NCI-H524 (cell line): ENCODE measurements around the gene SERPINA12.

Source experiments
- DNase-seq, 2 experiments: peaks; one replicate each; lab custom pipeline; 2025; lab: John Stamatoyannopoulos, UW

SERPINA12 gene, protein sequence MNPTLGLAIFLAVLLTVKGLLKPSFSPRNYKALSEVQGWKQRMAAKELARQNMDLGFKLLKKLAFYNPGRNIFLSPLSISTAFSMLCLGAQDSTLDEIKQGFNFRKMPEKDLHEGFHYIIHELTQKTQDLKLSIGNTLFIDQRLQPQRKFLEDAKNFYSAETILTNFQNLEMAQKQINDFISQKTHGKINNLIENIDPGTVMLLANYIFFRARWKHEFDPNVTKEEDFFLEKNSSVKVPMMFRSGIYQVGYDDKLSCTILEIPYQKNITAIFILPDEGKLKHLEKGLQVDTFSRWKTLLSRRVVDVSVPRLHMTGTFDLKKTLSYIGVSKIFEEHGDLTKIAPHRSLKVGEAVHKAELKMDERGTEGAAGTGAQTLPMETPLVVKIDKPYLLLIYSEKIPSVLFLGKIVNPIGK

DNA sequence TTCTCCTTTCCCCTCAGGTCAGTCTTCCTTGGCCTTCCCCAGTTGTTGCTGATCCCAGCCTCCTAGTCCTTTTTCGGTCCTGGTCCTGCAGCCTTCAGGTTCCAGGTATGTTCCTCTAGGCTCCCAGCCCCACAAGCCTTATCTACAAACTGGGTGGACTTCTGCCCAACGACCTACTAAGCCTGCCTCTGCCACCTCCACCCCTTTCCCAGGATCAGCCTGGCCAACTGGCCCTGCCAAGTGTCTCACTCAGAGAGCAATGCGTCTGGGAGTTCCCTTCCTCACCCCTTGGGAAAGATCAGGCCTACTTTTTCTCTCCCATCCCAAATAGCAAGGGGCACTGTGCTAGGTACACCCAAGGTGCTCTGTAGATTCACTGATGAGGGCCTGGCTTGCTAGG is at the start of gene SERPINA12:
Gene SERPINA12, minus strand, starts transcription at position 114 of the 400 bp plus-strand sequence. CDS start 11,072 bp downstream, outside the sequence.
- no peak for DNase-seq

DNA sequence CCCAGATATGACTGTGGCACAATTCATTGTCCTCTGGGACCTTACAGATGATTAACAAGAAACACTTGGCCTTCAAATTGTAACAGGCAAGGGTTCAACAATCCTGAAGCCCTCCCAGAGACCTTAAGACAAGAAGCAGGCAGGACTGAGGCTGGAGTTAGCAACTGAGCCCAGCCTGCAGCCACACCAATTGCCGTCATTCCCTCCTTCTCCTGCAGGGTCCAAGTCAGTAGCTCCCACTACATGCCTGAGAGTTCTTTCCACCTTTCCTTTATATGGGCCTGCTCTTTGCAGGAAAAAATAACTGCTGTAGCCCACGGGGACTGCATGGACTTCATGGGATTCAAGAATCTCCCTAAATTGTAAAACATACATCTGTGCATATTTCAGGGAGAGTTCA is 49.6 kb upstream of the SERPINA12 start:
- DNase-seq = no peak

DNA sequence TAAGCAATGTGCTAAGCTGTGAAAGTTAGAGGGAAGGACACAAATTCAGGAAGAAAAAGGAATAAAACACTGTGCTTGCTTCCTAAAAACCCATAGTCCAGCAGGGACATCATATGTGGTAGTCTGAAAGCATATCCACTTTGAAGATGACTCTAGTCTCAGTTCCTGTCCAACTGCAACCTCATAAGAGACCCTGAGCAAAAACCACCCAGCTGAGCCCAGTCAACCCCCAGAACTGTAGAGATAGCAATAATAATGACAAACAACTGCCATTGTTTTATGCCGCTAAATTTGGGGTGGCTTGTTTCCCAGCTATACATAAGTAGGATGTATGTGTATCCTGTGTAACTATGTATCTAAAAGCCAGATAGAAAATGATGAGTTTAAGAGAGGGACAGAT is 48.1 kb upstream of the SERPINA12 start:
- DNase-seq = no peak

DNA sequence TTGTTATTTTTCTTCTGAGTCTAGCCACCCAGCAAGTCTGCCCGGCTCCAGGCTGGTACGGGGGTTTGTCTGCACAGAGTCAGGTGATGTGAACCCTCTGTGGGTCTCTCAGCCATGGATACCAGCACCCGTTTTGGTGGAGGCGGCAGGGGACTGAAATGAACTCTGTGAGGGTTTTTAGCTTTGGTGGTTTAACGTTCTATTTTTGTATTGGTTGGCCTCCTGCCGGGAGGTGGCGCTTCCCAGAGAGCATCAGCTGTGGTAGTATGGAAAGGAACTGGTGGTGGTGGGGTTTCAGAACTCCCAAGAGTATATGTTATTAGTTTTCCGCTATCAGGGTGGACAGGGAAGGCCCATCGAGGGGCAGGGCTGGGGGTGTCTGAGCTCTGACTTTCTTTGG is 46.7 kb upstream of the SERPINA12 start:
- no peak for DNase-seq

DNA sequence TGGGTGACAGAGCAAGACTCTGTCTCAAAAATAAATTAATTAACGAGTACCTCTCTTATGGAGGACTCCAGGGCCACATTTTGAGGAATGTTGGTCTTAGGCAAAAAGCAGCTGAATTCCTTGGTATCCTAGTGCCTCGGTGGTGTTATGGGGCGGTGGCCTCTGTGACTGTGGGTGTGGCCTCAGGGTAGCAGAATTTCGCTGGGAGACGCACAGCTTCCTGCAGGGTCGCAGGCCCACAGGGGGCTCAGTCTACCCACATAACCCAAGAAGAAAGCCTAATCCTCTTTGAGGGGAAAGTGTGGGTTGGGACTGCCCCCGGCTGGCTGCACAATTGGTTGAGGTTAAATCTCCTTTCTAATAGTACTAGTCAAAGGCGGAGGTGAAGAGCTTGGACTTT is 40.8 kb upstream of the SERPINA12 start:
- no peak for DNase-seq

DNA sequence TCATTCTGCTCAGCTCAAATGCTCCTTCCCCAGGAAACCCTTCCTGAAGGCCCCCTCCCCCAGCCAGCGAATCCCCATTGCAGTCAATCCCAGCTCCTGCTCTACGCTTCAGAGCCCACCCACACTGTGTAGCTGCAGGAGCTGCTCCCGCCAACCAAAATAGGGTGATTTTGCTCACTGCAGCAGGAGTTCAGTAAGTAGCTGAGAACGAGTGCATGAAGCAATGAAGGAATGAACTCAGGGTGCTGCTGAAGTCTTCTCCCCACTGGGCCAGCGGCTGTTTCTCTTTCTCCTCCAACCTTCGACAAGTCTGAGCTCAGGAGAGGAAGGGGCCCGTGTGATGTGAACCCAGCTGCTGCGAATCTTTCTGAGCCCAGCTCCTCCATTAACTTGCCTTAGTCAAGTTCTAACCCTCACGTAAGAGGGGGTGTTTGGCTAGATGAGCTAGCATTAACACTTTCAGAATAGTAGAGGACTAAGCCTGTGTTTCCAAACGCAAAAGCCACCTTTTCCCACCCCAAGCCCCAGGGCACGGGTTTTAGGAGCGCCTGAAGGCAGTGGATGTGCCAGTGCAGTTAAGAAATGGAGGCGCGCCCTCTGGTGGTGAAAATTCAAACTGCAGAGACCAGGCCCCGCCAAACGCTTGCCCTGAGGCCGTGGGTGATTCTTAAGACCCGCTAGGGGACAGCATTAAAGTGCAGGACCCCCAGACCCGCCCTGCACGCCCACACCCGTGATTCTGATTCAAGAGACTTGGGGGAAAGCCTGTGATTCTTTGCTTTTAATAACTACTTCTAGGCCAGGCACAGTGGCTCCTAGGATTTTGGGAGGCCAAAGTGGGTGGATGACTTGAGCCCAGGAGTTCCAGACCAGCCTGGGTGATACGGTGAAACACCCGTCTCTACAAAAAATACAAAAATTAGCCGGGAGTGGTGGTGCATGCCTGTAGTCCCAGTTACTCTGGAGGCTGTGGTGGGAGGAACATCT is 40.0 kb upstream of the SERPINA12 start:
- DNase-seq = peak; percentile 50 to 81

DNA sequence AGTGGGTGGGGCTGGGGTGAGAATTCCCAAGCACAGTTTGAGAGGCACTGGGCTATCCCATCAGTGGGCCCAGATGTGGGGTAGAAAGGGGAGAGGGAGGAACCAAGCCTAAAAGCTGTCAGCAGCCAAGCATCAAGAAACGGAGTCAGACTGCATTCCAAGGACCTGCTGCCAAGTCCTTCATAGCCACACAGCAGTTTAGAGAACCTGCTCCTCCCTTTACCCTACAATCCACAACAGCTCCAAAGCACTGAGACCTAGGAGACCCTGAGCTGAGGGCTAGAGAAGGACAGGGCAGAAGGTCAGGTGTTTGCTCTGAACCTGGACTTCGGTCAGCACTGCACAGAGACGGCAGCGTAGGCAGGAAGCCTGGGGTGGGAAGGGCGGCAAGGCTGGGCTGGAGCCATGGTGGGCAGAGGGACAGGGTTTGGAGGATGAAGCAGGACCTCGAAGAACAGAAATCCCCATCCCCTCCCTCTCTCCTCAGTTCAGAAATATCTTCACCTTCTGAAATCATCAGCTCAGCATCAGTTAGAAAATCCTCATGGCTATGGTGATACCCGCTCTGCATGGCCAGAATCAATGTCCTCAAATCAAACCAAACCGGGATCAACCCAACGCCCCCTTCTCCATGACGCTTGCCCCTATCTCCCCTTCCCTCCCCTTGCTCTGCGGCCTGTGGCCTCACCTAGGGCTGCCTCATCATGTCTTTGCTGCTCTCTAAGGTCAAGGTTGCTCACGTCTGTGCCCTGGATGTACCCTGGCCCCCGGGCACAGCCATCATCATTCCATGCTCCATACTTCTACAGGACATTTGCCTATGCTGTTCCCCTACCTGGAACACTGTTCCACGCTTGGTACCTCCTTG is 39.1 kb upstream of the SERPINA12 start:
- no peak for DNase-seq

DNA sequence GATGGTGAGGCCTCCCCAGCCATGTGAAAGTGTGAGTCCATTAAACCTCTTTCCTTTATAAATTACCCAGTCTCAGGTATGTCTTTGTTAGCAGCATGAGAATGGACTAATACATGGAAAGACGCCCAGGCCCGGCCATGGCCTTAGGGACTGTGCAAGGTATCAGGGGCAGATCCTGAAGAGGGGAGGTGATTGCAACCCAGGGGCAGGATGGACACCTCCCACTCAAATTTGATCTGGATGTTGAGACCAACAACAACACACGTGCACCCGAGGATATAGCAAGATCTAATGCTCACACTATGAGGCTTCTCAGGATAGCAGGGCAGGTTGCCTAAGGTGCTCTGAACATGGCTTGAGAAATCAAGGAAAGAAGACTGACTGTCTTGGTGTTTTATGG is 38.5 kb upstream of the SERPINA12 start:
- DNase-seq = no peak

DNA sequence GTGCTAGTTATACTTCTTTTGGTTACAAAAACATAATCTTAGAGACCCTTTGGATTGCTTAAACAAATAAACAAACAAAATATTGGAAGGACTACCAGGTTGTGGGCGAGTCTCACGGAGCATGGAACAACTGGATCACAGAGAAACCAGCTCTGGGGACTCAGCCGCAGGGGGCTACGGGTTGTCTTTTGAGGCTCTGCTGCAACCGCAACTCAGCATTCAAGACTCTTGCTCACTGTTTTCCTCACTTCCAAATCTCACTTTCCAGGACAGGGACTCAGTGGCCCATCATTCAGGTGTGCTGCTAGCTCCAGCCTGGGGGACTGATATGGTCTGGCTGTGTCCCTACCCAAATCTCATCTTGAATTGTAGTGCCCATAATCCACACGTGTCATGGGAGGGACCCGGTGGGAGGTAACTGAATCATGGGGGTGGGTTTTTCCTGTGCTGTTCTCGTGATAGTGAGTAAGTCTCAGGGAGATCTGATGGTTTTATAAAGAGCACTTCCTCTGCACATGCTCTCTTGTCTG is 37.9 kb upstream of the SERPINA12 start:
- DNase-seq = no peak

DNA sequence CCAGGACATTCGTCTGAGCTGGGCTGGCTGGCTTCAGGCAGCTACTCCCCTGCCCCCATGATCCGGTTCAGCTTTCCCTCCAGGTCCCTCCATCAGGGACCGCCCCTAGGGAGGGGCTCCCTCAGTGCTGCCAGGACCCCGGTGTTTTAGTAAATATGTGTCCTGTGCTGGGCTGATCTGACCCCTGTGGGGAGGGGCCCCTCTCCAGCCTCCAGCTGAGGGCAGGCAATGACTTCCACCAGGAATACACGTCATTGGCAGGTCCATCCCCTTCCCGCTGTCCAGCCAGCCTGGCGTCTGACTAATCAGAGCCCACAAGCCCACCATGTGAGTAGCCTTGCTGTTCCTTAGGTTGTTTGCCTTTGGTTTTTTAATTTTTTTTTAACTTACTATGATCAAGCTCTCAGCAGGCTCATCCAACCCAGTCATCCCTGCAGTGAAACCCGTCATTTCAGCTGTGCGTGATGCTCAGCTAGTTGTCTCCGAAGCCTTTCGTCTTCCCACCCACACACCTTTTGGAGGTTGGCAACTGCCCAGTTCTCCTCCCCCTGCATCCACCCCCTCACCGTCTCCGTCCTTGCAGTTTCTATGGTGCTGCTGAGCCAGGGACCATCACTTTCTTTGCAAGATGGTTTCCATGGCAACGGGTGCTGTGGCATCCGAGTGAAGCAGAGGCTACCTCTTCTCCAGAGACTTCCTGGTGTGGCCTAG is 36.0 kb upstream of the SERPINA12 start:
- DNase-seq = peak; percentile 52 to 72

DNA sequence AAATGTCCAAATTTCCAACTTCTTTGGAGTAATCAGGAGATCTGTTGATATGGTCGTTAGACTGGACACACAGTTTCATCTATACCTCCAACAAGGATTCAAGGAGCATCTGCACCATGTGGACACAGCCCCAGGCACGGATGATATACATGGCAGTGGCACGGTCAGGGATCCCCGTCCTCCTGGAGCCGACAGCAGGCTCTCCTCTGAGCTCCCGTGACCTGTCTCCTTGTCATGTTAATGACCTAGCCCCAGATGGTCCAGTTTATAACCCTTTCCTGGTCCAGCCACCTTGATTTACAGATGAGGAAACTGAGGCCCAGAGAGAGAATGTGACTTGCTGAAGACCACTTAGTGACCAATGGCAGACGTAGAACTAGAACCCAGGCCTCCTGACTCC is 35.5 kb upstream of the SERPINA12 start:
- no peak for DNase-seq

DNA sequence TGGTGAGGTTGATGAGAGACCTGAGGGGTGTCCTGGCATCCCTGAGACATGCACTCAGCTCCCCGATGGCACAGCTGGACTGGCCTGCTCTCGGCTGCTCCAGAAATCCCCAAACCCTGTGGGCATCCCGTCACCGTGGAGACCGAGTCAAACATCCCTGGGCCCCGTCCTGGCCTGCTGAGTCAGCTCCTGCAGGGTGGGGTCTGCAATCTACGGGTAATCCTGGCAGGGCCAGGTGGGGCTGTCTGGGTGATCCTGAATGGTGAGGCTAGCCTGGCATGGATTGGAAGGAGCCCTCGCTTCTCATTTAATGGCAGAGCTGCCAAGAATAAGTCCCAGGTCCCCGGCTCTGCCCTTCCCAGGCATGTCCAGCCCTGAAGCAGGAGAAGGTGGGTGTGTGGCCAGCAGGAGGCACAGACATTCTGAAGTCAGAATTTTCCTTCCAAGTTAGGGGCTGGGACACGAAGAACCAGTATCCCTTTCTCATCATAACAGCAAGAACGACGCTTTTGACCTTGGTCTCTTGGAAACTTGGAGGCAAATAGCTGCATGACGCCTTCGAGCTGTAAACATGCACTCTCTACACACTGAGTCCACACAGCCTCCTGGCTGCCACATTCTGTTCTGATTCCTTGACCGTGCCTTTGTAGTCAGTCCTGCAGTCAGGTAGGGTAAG is 34.3 kb upstream of the SERPINA12 start:
- DNase-seq = no peak

DNA sequence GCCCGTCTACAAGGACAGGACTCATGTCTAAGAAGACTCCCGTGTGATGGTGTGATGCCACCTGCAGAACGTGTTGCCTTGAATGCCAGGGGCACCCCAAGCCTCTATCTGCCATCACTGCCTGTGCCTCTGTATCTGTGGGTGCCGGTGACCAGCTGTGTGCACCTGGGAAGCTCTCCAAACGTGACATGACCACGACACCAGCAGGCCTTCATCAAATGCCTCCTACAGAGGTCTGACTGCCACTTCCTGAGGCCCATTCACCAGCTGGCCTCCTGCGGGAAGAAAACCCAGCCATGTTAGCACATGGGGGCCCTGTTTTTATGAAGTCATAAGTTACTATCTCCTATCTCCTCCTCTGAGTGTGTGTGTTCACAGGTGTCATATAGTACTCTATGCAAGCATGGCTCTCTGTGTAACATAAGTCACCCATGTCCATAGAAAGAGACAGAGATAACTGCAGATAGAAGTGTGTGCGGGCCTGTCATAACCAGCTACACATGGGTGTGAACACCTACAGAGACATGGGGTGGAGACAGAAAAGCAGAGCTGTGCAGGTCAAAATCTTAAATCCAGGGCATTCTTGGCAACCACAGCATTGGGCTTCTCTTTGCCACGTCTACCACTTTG is 33.7 kb upstream of the SERPINA12 start:
- DNase-seq = no peak

DNA sequence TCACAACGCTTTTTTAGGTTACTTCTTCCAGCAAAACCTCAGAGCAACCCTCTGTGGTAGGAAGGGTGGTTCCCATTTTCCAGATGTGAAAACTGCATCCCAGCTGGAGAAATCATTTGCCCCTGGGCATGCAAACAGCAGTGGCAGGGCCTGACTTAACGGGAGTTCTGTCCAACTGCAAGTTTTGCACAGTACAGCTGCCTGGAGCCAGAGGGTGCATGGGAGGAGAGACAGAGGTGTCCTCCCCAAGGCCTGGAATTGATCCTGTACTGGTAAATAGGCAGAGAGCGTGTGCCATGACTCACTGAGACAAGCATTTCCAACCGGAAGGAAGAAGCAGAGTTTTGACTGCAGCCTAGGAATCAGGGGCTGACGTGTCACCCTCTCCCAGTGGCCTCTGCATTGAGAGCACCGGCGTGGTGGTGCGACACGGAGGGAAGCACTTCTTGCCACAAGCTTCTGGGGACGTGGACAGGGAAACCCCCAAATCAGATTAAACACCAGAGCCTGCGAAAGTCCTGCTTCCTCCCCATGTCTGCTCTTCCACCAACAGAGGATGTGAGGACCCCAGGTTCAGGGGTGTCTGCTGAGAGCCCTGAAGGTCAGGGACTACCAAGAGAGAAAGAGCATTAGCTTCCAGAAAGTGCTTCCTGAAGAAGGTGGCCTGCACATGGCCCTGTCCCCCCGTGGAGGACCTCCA is 33.0 kb upstream of the SERPINA12 start:
- DNase-seq = no peak

DNA sequence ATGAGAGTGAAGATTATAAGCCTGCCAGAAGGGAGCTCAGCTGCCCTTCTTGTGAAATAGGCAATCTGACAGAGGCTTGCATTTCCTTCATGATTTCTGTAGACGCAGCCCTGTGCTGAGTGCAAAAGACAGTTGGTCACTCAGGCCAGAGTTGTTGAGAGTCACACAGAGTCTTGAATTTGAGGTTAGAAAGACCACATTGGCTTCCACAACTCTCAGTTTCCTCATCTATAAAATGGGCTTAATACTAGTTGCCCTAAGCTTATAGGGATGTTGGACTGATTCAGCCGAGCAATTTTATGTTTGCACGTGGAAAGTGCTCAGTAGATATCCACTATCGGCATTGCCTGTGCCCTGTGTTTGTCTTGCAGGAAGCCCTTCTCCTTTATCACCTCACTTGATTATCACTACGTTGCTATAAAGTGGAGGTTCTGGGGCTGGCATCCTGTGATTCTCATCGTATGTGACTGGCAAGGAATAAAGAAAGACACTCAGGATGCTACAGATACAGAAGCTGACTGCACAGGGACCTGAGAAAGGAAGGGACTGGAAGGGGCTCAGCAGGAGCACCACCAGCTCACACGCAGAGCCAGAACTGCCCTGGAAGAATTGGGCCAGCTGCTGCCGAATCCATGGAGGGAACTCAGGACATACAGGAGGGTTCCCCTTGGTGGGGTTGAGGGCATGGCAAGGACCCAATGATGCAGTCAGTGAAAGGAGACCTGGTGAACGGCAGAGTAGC is 32.1 kb upstream of the SERPINA12 start:
- no peak for DNase-seq

DNA sequence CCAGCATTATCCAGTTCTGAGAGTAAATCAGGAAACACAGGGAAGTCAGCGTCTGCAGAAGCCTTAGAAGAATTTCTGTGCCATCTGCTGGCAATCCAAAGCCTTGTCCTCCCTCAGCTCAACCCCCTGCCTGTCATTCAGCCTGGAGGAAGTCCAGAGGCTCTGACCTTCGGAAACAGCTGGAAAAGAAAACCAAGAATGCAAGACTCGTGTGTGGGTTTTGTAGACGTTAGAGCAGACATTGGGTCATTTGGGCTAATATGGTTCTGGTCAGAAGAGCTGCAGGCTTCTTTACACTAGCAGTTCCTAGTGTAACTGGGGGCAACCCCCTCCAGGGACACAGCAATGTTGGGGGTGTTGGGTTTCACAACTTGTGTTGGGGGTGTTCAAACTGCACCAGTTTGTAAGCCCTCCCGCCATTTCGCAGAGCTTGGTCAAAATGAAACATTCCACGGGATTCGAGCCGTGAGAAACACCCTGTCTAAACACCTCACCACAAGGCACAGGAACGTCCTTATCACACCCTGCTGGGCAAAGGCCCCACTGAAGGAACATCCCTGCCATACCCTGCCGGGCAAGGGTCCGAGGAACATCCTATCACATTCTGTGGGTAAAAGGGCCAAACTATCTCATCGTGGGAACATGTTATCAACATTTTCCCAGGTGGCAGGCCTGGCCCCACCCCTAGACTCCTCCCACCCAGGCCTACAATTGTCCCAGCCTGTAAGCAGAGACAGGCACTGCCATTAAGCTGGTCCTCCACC is 30.9 kb upstream of the SERPINA12 start:
- peak; percentile 34 to 45 for DNase-seq

DNA sequence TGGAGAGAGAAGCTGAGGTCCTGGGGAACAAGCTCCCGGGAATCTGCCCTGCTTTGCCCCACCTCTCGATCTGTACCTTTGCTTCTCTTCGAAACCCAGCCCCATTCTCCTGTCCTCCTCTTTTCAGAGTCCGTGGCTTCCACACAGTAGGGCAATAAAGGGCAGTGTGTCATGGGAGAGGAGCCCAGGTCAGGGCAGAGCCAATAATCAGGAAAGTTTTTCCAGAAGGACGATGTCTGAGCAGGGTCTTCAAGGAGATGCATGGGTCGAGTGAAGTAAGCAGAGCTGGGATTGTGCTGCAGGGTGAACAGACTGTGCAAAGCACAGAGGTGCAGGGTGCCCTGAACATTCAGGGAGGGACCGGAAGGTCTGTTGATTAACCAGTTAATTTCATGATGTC is 29.9 kb upstream of the SERPINA12 start:
- DNase-seq = no peak
